Measurements from ENCODE around the gene STOX2.

Gene STOX2

DNA sequence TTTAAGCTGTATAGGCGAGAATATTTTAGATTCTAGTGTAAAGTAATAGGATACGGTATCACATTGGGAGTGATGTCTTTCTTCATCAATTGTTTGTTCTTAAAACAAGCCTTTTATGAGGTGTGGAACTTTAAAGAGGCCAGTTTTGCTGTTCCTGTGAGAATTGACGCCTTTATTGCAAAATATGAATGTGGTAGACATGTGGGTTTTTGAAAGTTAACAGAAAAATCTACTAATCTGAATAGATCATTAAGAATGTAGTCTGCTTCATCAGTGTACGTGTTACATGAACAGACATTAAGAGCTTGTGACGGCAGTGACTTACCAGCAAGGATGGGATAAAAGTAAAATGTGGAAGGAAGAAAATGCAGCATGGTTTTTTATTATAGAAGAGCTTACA, 63.8 kb downstream of the STOX2 start:
- TF ChIP-seq POLR2AphosphoS5 (IDR thresholded peaks at IDR 0.05; ENCODE audit: low read depth, low read length): no peak
- TF ChIP-seq SIN3A (IDR thresholded peaks at IDR 0.05; ENCODE audit: borderline replicate concordance, insufficient read depth, low read length): no peak
- TF ChIP-seq TAF1 (IDR thresholded peaks at IDR 0.05; ENCODE audit: borderline replicate concordance, insufficient read depth, low read length): no peak
- TF ChIP-seq, protein P1, sequence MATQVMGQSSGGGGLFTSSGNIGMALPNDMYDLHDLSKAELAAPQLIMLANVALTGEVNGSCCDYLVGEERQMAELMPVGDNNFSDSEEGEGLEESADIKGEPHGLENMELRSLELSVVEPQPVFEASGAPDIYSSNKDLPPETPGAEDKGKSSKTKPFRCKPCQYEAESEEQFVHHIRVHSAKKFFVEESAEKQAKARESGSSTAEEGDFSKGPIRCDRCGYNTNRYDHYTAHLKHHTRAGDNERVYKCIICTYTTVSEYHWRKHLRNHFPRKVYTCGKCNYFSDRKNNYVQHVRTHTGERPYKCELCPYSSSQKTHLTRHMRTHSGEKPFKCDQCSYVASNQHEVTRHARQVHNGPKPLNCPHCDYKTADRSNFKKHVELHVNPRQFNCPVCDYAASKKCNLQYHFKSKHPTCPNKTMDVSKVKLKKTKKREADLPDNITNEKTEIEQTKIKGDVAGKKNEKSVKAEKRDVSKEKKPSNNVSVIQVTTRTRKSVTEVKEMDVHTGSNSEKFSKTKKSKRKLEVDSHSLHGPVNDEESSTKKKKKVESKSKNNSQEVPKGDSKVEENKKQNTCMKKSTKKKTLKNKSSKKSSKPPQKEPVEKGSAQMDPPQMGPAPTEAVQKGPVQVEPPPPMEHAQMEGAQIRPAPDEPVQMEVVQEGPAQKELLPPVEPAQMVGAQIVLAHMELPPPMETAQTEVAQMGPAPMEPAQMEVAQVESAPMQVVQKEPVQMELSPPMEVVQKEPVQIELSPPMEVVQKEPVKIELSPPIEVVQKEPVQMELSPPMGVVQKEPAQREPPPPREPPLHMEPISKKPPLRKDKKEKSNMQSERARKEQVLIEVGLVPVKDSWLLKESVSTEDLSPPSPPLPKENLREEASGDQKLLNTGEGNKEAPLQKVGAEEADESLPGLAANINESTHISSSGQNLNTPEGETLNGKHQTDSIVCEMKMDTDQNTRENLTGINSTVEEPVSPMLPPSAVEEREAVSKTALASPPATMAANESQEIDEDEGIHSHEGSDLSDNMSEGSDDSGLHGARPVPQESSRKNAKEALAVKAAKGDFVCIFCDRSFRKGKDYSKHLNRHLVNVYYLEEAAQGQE (IDR thresholded peaks at IDR 0.05; ENCODE audit: insufficient read depth in 1 of 2, low read depth in 2 of 2, low read length in 2 of 2): no peak
- no peak for TF ChIP-seq FOXP2 (optimal IDR thresholded peaks at IDR 0.05; ENCODE audit: borderline replicate concordance, extremely low read depth, extremely low read length, insufficient read depth)

DNA sequence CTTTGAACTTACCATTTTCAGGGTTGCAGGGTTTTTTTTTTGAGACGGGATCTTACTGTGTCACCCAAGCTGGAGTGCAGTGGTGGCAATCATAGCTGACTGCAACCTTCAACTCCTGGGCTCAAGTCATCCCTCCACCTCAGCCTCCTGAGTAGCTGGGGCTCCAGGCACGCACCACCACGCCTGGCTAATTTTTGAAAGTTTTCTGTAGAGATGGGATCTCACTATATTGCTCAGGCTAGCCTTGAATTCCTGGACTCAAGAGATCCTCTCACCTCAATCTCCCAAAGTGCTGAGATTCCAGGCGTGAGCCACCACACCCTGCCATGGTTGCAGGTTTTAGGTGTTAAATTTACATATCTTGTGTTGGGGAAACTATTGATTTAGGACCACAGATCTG, 64.5 kb downstream of the STOX2 start:
- no peak for TF ChIP-seq TAF1 (IDR thresholded peaks at IDR 0.05; ENCODE audit: borderline replicate concordance, insufficient read depth, low read length)
- TF ChIP-seq POLR2AphosphoS5 (IDR thresholded peaks at IDR 0.05; ENCODE audit: low read depth, low read length): no peak
- no peak for TF ChIP-seq SIN3A (IDR thresholded peaks at IDR 0.05; ENCODE audit: borderline replicate concordance, insufficient read depth, low read length)
- TF ChIP-seq, protein P1 (IDR thresholded peaks at IDR 0.05; ENCODE audit: insufficient read depth in 1 of 2, low read depth in 2 of 2, low read length in 2 of 2): no peak
- no peak for TF ChIP-seq FOXP2 (optimal IDR thresholded peaks at IDR 0.05; ENCODE audit: borderline replicate concordance, extremely low read depth, extremely low read length, insufficient read depth)

DNA sequence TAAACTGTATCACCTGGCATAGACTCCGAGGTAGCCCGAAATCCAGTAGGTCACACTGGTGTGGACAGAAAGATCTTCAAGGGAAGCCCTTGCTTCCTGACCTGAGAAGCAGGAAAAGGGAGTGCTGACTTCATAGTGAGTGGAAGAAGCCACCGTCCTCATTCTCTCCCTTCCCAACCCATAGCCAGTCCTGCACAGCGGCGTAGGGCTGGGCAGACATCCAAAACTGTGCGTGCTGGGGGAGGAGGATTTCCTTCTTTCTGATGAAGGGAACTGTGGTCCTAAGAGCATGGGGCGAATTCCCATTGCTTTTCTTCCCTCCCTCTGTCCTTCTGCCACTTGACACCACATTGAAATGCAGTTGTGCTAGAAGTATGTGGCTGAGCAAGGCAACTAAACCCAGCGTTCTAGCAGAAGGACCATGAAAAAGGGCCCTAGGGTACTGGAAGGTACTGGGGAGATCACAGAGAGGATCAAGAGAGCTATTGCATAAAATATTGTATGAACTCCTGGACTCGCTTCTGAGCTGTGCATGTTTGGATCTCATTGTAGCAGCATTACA, 66.9 kb downstream of the STOX2 start:
- TF ChIP-seq TAF1 (IDR thresholded peaks at IDR 0.05; ENCODE audit: borderline replicate concordance, insufficient read depth, low read length): no peak
- no peak for TF ChIP-seq POLR2AphosphoS5 (IDR thresholded peaks at IDR 0.05; ENCODE audit: low read depth, low read length)
- TF ChIP-seq SIN3A (IDR thresholded peaks at IDR 0.05; ENCODE audit: borderline replicate concordance, insufficient read depth, low read length): no peak
- TF ChIP-seq, protein P1 (IDR thresholded peaks at IDR 0.05; ENCODE audit: insufficient read depth in 1 of 2, low read depth in 2 of 2, low read length in 2 of 2): no peak
- no peak for TF ChIP-seq FOXP2 (optimal IDR thresholded peaks at IDR 0.05; ENCODE audit: borderline replicate concordance, extremely low read depth, extremely low read length, insufficient read depth)

DNA sequence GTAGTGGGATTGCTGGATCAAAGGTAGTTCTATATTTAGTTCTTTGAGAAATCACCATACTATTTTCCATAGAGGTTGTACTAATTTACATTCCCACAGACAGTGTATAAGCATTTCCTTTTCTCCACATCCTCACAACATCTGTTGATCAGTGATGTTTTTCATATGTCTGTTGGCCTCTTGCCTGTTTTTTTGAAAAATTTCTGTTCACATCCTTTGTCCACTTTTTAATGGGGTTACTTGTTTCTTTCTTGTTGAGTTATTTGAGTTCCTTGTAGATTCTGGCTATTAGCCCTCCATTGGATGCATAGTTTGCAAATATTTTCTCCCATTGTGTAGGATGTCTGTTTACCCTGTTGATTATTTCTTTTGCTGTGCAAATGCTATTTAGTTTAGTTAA, 72.6 kb downstream of the STOX2 start:
- TF ChIP-seq POLR2AphosphoS5 (IDR thresholded peaks at IDR 0.05; ENCODE audit: low read depth, low read length): no peak
- no peak for TF ChIP-seq FOXP2 (optimal IDR thresholded peaks at IDR 0.05; ENCODE audit: borderline replicate concordance, extremely low read depth, extremely low read length, insufficient read depth)
- TF ChIP-seq SIN3A (IDR thresholded peaks at IDR 0.05; ENCODE audit: borderline replicate concordance, insufficient read depth, low read length): no peak
- TF ChIP-seq, protein P1 (IDR thresholded peaks at IDR 0.05; ENCODE audit: insufficient read depth in 1 of 2, low read depth in 2 of 2, low read length in 2 of 2): no peak
- no peak for TF ChIP-seq TAF1 (IDR thresholded peaks at IDR 0.05; ENCODE audit: borderline replicate concordance, insufficient read depth, low read length)
